RWPE2 (cell line): ENCODE measurements around the gene ENO2.
"Not testable (repeated sequence)": the region's sequence is repeated elsewhere in the genome, so short reads cannot be mapped to it uniquely, and the experiment has no call there.

Experiments used
- ATAC-seq: fragments of 200-7000 bp; cut with Tn5 transposase; 3 replicates; pipeline ENCODE4 v1.9.1; 2021; ENCODE audit warnings: low read depth
- DNase-seq: peaks from one replicate; pipeline ENCODE4 v3.0.0-alpha.2; 2020; ENCODE audit warnings: low spot score
- H3K27ac ChIP-seq: fragments of 450-650 bp; 2 replicates; pipeline ENCODE4 v1.5.1; 2017; ENCODE audit warnings: mild to moderate bottlenecking; ENCODE audit not compliant: poor library complexity, severe bottlenecking
- H3K27me3 ChIP-seq: fragments of 250-450 bp; sonication (Bioruptor Pico); 2 replicates; pipeline ENCODE4 v1.5.1; 2021; ENCODE audit warnings: mild to moderate bottlenecking, moderate library complexity; ENCODE audit not compliant: insufficient read depth, poor library complexity, severe bottlenecking
- H3K36me3 ChIP-seq: fragments of 250-450 bp; sonication (Bioruptor Pico); 2 replicates; pipeline ENCODE4 v1.5.1; 2020; ENCODE audit warnings: low read depth, mild to moderate bottlenecking, moderate library complexity
- H3K4me1 ChIP-seq: fragments of 250-450 bp; sonication (Bioruptor Pico); 2 replicates; pipeline ENCODE4 v1.5.1; 2021; ENCODE audit warnings: mild to moderate bottlenecking, moderate library complexity; ENCODE audit not compliant: insufficient read depth, poor library complexity, severe bottlenecking
- H3K4me3 ChIP-seq: fragments of 250-450 bp; sonication (Bioruptor Pico); 2 replicates; pipeline ENCODE4 v1.5.1; 2021; ENCODE audit warnings: mild to moderate bottlenecking, moderate library complexity; ENCODE audit not compliant: severe bottlenecking
- H3K9me3 ChIP-seq: fragments of 250-450 bp; sonication (Bioruptor Pico); 2 replicates; pipeline ENCODE4 v1.5.1; 2021; ENCODE audit warnings: mild to moderate bottlenecking, moderate library complexity; ENCODE audit not compliant: severe bottlenecking
- TF ChIP-seq, protein P1 (sequence below): fragments of 450-650 bp; IDR thresholded peaks from one replicate; pipeline ENCODE4 v1.5.1; 2017; ENCODE audit warnings: mild to moderate bottlenecking, moderate library complexity; ENCODE audit not compliant: poor library complexity, severe bottlenecking

ENO2 gene

GRCh38 chr12:6868211-6869048 lies 46.0 kb upstream of the ENO2 start:
- Histone ChIP-seq H3K27ac (peak overlapping the region; percentile 88), H3K9me3 (no peaks in the 10 kb centered on the region), H3K36me3 (peaks cover 52% of the 10 kb centered on the region), H3K27me3 (no peaks in the 10 kb centered on the region), H3K4me1 (peaks cover 6% of the 10 kb centered on the region), H3K4me3 (peak overlapping the region; percentile 97)
- TF ChIP-seq, protein P1, sequence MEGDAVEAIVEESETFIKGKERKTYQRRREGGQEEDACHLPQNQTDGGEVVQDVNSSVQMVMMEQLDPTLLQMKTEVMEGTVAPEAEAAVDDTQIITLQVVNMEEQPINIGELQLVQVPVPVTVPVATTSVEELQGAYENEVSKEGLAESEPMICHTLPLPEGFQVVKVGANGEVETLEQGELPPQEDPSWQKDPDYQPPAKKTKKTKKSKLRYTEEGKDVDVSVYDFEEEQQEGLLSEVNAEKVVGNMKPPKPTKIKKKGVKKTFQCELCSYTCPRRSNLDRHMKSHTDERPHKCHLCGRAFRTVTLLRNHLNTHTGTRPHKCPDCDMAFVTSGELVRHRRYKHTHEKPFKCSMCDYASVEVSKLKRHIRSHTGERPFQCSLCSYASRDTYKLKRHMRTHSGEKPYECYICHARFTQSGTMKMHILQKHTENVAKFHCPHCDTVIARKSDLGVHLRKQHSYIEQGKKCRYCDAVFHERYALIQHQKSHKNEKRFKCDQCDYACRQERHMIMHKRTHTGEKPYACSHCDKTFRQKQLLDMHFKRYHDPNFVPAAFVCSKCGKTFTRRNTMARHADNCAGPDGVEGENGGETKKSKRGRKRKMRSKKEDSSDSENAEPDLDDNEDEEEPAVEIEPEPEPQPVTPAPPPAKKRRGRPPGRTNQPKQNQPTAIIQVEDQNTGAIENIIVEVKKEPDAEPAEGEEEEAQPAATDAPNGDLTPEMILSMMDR, result no peak
- DNase-seq, result no peak
- ATAC-seq, result no peak

GRCh38 chr12:6869049-6870021 lies 45.0 kb upstream of the ENO2 start:
- peaks cover 6% of the 10 kb centered on the region for H3K4me1 ChIP-seq
- peaks cover 45% of the 10 kb centered on the region for H3K36me3 ChIP-seq
- ATAC-seq, result no peak
- DNase-seq, result no peak
- TF ChIP-seq, protein P1, result peak; percentile 91
- H3K9me3 ChIP-seq, result no peaks in the 10 kb centered on the region
- H3K4me3 ChIP-seq, result peak overlapping the region; percentile 97
- H3K27me3 ChIP-seq, result no peaks in the 10 kb centered on the region
- peak overlapping the region; percentile 88 for H3K27ac ChIP-seq

DNA sequence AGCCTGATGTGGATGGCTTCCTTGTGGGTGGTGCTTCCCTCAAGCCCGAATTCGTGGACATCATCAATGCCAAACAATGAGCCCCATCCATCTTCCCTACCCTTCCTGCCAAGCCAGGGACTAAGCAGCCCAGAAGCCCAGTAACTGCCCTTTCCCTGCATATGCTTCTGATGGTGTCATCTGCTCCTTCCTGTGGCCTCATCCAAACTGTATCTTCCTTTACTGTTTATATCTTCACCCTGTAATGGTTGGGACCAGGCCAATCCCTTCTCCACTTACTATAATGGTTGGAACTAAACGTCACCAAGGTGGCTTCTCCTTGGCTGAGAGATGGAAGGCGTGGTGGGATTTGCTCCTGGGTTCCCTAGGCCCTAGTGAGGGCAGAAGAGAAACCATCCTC lies 44.1 kb upstream of the ENO2 start:
- not testable (repeated sequence) for H3K9me3 ChIP-seq, H3K27me3 ChIP-seq, ATAC-seq, DNase-seq, H3K4me3 ChIP-seq, H3K4me1 ChIP-seq
- Histone ChIP-seq H3K27ac (peak overlapping the region; percentile 88), H3K36me3 (peaks cover 37% of the 10 kb centered on the region)

- peak; percentile 63 for ATAC-seq
- TF ChIP-seq, protein P1, result no peak
- Histone ChIP-seq H3K27ac (peak overlapping the region; percentile 88), H3K4me3 (peak overlapping the region; percentile 49), H3K4me1 (peaks cover 6% of the 10 kb centered on the region), H3K27me3 (no peaks in the 10 kb centered on the region), H3K9me3 (no peaks in the 10 kb centered on the region), H3K36me3 (peaks cover 31% of the 10 kb centered on the region)
- peak; percentile 81 for DNase-seq
These were observed 43.1 kb upstream of the ENO2 start for GRCh38 chr12:6871052-6871957.
